ENCODE data around the gene YWHAG.
"Not testable (repeated sequence)": the region's sequence is repeated elsewhere in the genome, so short reads cannot be mapped to it uniquely, and the experiment has no call there.

DNA sequence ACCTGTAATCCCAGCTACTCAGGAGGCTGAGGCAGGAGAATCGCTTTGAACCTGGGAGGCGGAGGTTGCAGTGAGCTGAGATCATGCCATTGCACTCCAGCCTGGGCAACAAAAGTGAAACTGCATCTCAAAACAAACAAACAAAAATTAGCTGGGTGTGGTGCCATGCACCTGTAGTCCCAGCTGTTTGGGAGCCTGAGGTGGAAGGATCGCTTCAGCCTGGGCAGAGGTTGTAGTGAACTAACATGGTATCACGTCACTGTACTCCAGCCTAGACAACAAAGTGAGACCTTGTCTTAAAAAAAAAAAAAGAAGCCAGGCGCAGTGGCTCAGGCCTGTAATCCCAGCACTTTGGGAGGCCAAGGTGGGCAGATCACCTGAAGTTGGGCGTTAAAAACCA, 29.0 kb upstream of the YWHAG start:
- TF ChIP-seq, protein P1, sequence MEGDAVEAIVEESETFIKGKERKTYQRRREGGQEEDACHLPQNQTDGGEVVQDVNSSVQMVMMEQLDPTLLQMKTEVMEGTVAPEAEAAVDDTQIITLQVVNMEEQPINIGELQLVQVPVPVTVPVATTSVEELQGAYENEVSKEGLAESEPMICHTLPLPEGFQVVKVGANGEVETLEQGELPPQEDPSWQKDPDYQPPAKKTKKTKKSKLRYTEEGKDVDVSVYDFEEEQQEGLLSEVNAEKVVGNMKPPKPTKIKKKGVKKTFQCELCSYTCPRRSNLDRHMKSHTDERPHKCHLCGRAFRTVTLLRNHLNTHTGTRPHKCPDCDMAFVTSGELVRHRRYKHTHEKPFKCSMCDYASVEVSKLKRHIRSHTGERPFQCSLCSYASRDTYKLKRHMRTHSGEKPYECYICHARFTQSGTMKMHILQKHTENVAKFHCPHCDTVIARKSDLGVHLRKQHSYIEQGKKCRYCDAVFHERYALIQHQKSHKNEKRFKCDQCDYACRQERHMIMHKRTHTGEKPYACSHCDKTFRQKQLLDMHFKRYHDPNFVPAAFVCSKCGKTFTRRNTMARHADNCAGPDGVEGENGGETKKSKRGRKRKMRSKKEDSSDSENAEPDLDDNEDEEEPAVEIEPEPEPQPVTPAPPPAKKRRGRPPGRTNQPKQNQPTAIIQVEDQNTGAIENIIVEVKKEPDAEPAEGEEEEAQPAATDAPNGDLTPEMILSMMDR (IDR thresholded peaks at IDR 0.05): not testable (repeated sequence)
- TF ChIP-seq EZH2, EZH2phosphoT487 (IDR thresholded peaks at IDR 0.05): not testable (repeated sequence)

Measured in neural progenitor cell (in vitro differentiated cells).